ENCODE measurements around the gene TNFRSF13B.
A peak's percentile ranks its signal among the peaks of the same experiment; 100 is the strongest.
"Not testable (repeated sequence)": the region's sequence is repeated elsewhere in the genome, so short reads cannot be mapped to it uniquely, and the experiment has no call there.

Gene TNFRSF13B

GRCh38 chr17:16924696-16925440 lies 47.0 kb downstream of the TNFRSF13B start:
- no peak for DNase-seq

DNA sequence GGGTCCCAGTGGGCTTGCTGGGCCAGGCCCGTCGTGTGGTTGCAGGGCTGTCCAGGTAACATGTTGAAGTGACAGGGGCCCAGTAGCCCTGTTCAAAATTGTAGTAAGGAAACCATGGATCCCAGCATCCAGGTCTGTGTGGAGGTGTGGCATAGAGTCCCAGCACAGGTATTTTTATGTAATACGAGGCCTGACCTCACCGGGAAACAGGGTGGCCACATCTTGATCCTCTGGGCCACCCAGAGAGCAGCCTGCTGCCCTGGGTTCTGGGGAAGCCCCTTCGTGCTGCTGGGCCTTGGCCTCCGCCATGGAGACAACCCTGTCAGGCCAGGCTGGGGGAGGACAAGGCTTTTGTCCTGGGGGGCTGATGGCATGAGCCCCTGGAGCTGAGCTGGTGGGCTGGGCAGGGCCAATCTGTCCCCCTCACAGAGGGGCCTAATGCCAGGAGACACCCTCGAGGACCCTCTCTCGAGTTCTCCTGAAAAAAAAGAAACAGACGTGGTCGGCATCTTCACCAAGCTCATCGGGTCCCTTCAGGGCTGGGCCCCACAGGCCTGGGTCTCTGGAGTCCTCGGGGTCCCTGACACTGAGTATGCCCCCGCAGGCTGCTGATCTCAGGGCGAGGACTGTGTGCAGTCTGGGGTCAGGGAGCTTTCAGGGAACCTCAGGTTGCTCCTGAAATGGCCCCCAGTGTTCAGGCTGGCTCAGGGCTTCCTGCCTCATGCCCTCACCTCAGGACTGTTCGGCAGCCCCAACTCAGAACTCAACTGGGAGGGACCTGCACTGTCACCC lies 47.8 kb downstream of the TNFRSF13B start:
- no peak for DNase-seq

- no peak for DNase-seq
These were observed 48.6 kb downstream of the TNFRSF13B start for GRCh38 chr17:16923097-16923903.

DNA sequence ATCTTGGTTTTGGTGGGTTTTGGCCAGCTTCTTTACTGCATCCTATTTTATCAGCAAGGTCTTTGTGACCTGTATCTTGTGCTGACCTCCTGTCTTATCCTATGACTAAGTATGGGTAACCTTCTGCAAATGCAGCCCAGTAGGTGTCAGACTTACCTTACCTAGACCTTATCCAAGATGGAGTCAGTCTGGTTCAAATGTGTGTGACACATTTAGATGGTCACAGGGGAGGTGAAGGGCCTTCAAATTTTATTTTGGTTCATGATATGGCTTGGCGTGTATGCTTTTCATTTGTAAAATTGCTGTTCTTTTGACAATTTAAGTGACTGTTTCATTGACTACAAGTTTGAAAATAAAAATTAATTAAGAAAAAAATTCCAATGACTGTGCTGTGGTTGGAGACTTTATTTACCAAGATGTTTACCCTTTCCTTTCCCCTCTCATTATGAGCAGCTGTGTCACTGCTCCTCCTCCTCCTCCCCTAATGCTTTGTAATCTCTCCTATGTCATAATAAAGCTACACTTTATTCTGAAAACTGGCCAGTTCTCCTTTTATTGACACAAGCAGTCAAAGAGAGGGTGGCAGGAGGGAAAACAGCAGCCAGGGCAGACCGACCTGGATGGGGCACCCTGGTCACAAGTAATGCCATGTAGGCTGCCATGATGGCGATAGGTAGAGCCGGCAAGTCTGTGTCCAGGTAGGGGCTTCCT lies 49.4 kb downstream of the TNFRSF13B start:
- DNase-seq: no peak

GRCh38 chr17:16921451-16921850 lies 50.5 kb downstream of the TNFRSF13B start:
- not testable (repeated sequence) for DNase-seq

- no peak for DNase-seq
These were observed 51.3 kb downstream of the TNFRSF13B start for GRCh38 chr17:16920628-16921020.

DNA sequence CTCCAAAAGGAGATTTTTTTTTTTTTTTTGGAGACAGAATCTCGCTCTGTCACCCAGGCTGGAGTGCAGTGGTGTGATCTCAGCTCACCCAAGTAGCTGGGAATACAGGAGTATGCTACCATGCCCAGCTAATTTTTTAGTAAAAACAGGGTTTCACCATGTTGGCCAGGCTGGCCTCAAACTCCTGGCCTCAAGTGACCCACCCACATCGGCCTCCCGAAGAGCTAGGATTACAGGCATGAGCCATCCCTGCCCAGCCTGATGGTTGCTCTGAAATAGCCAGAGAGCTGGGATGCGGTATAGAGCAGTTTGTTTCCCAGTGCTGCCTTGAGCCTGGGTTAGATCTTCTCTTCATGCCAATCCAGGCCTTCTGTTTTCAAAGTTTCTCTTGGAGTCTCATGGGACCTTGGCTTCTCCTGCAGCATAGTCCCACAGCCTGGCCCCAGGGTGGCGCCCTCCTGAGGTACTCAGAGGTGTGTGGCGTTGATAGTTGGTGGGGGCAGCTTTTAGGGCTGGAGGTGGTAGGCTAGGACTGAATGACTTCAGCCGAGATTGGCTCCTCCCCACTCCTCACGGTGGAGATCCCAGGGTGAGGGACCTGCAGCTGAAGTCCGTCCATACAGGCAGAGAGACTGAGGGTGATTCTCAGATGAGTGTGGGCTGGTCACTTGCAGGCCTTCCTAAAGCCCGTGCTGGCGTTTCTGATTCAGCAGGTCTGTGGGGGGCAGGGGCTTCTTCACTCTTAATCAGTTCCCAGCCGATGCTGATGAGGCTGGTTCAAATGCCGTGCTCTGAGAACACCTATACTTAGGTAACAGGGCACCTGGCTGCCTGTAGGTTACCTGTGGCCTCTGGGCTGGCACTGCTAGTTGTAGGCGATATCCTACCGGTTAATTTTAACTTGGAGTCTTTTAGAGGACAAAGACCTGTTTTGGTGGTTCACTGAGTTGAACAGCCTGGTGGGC lies 52.0 kb downstream of the TNFRSF13B start:
- DNase-seq: no peak

DNA sequence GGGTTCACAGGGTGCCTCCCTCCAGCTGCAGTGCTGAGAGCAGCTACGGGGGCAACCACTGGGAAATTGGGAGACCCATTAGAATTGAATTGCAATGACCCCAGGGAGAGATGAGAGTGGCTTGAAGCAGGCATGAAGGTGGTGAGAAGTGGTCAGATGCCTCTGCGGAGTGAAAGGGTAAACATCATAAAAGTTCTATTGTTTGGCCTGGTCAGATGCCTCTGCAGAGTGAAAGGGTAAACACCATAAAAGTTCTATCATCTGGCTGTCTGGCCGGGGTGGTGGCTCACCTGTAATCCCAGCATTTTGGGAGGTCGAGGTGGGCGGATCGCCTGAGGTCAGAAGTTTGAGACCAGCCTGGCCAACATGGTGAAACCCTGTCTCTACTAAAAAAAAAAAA lies 53.5 kb downstream of the TNFRSF13B start:
- DNase-seq: no peak

DNA sequence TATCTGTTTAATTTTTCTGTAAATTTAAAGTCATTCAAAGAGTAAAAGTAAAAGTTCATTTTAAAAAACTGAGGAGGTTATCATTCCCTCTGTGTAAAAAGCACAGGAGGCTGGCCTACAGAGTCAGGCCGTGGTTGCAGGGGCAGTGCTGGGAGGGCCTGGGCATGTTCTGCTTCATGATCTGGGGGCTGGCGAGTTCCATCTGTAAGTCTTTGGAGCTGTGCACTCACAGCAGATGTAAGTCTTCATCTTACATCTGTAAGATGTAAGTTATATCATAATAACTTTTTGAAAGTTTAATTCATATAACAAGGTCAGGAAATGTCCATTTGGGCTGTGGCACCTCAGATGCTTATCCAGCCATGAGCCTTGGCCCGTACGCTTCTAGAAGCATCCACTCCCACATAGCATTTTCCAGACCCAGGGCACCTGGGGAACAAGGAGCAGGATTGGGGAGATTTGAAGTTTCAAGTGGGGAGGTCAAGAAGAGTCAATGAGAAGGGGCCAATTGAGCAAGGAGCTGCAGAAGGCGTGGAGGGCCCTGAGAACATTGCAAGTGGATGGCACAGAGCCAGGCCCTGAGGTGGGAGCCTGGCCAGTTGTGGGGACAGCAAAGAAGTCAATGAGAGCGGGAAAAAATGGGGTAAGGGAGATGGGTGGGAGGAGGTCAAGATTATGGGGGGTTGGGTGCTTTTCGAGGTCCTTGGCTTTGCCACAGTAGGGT lies 54.1 kb downstream of the TNFRSF13B start:
- DNase-seq: no peak

GRCh38 chr17:16916557-16916920 lies 55.4 kb downstream of the TNFRSF13B start:
- no peak for DNase-seq

GRCh38 chr17:16915752-16916556 lies 56.0 kb downstream of the TNFRSF13B start:
- DNase-seq: peak; percentile 85

GRCh38 chr17:16913463-16913862 lies 58.5 kb downstream of the TNFRSF13B start:
- no peak for DNase-seq

GRCh38 chr17:16912021-16912962 lies 59.6 kb downstream of the TNFRSF13B start:
- no peak for DNase-seq

GRCh38 chr17:16911141-16911937 lies 60.6 kb downstream of the TNFRSF13B start:
- DNase-seq: no peak

- no peak for DNase-seq
These were observed 61.6 kb downstream of the TNFRSF13B start for GRCh38 chr17:16910341-16910740.

DNA sequence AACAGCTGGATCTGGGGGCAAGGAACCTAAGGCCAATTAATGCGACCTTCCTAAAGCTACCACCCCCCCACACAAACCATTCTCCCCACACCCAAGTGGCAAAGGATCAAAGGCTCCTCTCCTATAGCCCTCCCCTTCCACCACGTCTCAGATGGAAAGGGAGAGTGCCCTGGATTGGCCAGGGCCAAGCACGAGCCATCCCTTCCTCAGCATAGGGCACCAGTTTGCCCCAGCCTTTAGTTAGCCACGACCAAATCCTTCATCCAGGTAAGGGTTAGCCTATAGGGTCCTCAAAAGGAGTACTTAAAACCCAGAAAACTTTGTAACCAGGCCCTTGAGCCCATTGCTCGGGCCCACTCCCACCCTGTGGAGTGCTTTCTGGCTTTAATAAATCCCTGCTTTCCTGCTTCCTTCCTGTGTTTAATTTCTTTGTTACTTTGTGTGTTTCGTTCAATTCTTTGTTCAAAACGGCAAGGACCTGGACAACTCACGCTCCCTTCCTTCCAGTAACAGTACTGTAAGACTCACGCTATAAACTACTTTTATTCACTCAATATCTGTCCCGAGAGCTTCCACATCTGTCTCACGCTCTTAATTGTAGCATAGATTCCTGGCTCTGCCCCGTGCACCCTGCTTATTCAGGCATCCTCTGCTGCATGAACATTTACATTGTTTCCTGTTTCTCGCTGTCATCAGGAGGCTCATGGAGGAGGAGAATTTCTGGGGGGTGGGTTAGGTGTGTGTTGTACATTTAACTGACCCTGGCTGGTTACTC lies 62.3 kb downstream of the TNFRSF13B start:
- no peak for DNase-seq

- no peak for DNase-seq
These were observed 63.6 kb downstream of the TNFRSF13B start for GRCh38 chr17:16908273-16908672.
